ENCODE measurements around the gene S100A2. TPM values are rescaled to one million over a fixed set of nuclear protein-coding genes. Genes with fewer than 3 reads are reported as not detected.

S100A2 gene
- total and polyA plus RNA-seq, 2 of the 13 experiments (the other 11 are each of a cell fraction or from before 2014, with no cell fraction given): 1.2 TPM

DNA sequence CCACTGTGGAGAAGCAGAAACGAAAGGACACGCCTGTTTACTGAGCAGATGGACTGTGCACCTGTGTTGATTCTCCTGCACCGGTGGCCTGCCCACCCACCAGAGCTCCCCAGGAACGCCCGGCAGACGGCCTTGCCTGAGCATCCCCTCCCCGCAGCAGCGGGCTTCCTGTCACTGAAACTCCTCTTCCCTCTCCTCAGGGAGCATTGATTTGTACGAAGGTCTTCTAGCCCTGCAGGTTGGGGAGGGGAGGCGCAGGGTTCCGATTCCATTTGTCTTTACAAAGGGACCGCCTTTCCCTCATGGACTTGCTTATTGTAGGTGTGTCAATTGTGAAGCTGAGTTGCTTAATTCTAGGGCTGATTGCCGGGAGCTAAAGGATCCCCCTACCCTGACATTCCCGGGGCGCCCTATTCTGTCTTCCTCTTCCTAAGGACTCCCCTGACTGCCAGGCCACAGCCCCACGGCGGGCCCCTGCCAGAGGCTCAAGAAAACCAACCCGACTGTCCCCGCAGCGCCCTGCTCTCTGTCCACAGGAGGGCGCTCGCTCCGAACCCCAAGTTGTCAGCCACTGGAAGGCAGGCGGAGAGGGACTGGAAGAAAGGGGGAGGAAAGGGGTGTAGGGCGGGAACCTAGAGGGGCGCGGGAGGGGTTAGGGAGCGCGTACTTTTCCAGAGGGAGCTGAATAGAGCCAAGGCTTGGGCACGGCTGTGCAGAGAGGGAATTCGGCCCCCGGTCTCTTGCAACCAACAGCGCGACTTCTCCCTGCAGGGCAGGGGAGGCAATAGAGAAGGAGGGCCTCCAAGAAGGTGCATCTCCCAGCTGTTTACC lies 32.7 kb downstream of the S100A2 start (continued):
- TF ChIP-seq KLF12 (CRISPR knock-in tag; IDR thresholded peaks at IDR 0.05; ENCODE audit: borderline replicate concordance) (peak; percentile 88), ONECUT2 (CRISPR knock-in tag; IDR thresholded peaks at IDR 0.05) (peak; percentile 36), ARNT2 (CRISPR knock-in tag; IDR thresholded peaks at IDR 0.05; ENCODE audit: low read depth) (no peak), AGO1 (IDR thresholded peaks at IDR 0.05; ENCODE audit: low read depth, low read length, poor library complexity, severe bottlenecking) (peak; percentile 26), ZNF121 (CRISPR knock-in tag; IDR thresholded peaks at IDR 0.05) (no peak), PCBP2 (optimal IDR thresholded peaks at IDR 0.05; ENCODE audit: low read depth, low read length, poor library complexity, severe bottlenecking) (no peak), FOXA1 (IDR thresholded peaks at IDR 0.05) (no peak), FOXA1 (CRISPR knock-in tag; IDR thresholded peaks at IDR 0.05) (peak; percentile 92), KDM5B (CRISPR knock-in tag; IDR thresholded peaks at IDR 0.05; ENCODE audit: borderline replicate concordance) (no peak), RBM22 (optimal IDR thresholded peaks at IDR 0.05; ENCODE audit: low read length) (no peak), ZNF792 (CRISPR knock-in tag; IDR thresholded peaks at IDR 0.05) (0 out of 2 replicates have a peak, but pooled peaks have one; percentile 32), MTA1 (CRISPR knock-in tag; IDR thresholded peaks at IDR 0.05; ENCODE audit: borderline replicate concordance) (peak; percentile 70; the same call in 1 of the 2 replicates), ZNF550 (CRISPR knock-in tag; IDR thresholded peaks at IDR 0.05; ENCODE audit: borderline replicate concordance) (no peak), HNF4A (CRISPR knock-in tag; IDR thresholded peaks at IDR 0.05) (peak; percentile 80)
- TF ChIP-seq, protein P1, sequence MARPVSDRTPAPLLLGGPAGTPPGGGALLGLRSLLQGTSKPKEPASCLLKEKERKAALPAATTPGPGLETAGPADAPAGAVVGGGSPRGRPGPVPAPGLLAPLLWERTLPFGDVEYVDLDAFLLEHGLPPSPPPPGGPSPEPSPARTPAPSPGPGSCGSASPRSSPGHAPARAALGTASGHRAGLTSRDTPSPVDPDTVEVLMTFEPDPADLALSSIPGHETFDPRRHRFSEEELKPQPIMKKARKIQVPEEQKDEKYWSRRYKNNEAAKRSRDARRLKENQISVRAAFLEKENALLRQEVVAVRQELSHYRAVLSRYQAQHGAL (CRISPR knock-in tag; IDR thresholded peaks at IDR 0.05; ENCODE audit: not compliant biosample characterization): no peak
- TF ChIP-seq, protein P2, sequence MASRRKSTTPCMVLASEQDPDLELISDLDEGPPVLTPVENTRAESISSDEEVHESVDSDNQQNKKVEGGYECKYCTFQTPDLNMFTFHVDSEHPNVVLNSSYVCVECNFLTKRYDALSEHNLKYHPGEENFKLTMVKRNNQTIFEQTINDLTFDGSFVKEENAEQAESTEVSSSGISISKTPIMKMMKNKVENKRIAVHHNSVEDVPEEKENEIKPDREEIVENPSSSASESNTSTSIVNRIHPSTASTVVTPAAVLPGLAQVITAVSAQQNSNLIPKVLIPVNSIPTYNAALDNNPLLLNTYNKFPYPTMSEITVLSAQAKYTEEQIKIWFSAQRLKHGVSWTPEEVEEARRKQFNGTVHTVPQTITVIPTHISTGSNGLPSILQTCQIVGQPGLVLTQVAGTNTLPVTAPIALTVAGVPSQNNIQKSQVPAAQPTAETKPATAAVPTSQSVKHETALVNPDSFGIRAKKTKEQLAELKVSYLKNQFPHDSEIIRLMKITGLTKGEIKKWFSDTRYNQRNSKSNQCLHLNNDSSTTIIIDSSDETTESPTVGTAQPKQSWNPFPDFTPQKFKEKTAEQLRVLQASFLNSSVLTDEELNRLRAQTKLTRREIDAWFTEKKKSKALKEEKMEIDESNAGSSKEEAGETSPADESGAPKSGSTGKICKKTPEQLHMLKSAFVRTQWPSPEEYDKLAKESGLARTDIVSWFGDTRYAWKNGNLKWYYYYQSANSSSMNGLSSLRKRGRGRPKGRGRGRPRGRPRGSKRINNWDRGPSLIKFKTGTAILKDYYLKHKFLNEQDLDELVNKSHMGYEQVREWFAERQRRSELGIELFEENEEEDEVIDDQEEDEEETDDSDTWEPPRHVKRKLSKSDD (CRISPR knock-in tag; IDR thresholded peaks at IDR 0.05; ENCODE audit: low read depth): no peak
- TF ChIP-seq, protein P3, sequence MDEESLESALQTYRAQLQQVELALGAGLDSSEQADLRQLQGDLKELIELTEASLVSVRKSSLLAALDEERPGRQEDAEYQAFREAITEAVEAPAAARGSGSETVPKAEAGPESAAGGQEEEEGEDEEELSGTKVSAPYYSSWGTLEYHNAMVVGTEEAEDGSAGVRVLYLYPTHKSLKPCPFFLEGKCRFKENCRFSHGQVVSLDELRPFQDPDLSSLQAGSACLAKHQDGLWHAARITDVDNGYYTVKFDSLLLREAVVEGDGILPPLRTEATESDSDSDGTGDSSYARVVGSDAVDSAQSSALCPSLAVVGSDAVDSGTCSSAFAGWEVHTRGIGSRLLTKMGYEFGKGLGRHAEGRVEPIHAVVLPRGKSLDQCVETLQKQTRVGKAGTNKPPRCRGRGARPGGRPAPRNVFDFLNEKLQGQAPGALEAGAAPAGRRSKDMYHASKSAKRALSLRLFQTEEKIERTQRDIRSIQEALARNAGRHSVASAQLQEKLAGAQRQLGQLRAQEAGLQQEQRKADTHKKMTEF (CRISPR knock-in tag; IDR thresholded peaks at IDR 0.05): peak; percentile 46; the same call in 1 of the 2 replicates
- TF ChIP-seq, protein P4, sequence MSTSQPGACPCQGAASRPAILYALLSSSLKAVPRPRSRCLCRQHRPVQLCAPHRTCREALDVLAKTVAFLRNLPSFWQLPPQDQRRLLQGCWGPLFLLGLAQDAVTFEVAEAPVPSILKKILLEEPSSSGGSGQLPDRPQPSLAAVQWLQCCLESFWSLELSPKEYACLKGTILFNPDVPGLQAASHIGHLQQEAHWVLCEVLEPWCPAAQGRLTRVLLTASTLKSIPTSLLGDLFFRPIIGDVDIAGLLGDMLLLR (CRISPR knock-in tag; IDR thresholded peaks at IDR 0.05): no peak
- TF ChIP-seq, protein P5, sequence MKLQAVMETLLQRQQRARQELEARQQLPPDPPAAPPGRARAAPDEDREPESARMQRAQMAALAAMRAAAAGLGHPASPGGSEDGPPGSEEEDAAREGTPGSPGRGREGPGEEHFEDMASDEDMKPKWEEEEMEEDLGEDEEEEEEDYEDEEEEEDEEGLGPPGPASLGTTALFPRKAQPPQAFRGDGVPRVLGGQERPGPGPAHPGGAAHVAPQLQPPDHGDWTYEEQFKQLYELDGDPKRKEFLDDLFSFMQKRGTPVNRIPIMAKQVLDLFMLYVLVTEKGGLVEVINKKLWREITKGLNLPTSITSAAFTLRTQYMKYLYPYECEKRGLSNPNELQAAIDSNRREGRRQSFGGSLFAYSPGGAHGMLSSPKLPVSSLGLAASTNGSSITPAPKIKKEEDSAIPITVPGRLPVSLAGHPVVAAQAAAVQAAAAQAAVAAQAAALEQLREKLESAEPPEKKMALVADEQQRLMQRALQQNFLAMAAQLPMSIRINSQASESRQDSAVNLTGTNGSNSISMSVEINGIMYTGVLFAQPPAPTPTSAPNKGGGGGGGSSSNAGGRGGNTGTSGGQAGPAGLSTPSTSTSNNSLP (IDR thresholded peaks at IDR 0.05; ENCODE audit: low read depth, low read length): no peak
- TF ChIP-seq, protein P6, sequence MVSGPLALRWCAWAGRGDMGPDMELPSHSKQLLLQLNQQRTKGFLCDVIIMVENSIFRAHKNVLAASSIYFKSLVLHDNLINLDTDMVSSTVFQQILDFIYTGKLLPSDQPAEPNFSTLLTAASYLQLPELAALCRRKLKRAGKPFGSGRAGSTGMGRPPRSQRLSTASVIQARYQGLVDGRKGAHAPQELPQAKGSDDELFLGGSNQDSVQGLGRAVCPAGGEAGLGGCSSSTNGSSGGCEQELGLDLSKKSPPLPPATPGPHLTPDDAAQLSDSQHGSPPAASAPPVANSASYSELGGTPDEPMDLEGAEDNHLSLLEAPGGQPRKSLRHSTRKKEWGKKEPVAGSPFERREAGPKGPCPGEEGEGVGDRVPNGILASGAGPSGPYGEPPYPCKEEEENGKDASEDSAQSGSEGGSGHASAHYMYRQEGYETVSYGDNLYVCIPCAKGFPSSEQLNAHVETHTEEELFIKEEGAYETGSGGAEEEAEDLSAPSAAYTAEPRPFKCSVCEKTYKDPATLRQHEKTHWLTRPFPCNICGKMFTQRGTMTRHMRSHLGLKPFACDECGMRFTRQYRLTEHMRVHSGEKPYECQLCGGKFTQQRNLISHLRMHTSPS (CRISPR knock-in tag; IDR thresholded peaks at IDR 0.05; ENCODE audit: low read depth): no peak

Data from HepG2 (cell line).